ENCODE measurements around the gene CUL3.
"Not testable (repeated sequence)": the region's sequence is repeated elsewhere in the genome, so short reads cannot be mapped to it uniquely, and the experiment has no call there.

The CUL3 gene
- 97.0 to 137 reads per million in 2 donors for total RNA-seq

- peak; percentile 100 for DNase-seq
Observed at GRCh38 chr2:224585211-224586088, at the start of gene CUL3. Gene CUL3, minus strand, starts transcription at chr2:224585363. Its CDS starts 354 bp downstream, at chr2:224585009.

GRCh38 chr2:224630659-224631550, 45.7 kb upstream of the CUL3 start:
- DNase-seq = no peak

GRCh38 chr2:224628416-224628815, 43.3 kb upstream of the CUL3 start:
- no peak for DNase-seq

- DNase-seq = no peak
Observed at GRCh38 chr2:224626735-224627134, 41.6 kb upstream of the CUL3 start.

- no peak for DNase-seq
Observed at GRCh38 chr2:224613543-224614286, 28.6 kb upstream of the CUL3 start.

- DNase-seq = no peak
Observed at GRCh38 chr2:224612578-224612977, 27.4 kb upstream of the CUL3 start.

GRCh38 chr2:224611938-224612337, 26.8 kb upstream of the CUL3 start:
- no peak for DNase-seq

GRCh38 chr2:224608104-224608503, 22.9 kb upstream of the CUL3 start:
- DNase-seq = no peak

- DNase-seq = not testable (repeated sequence)
Observed at GRCh38 chr2:224603746-224604500, 18.8 kb upstream of the CUL3 start.

- DNase-seq = not testable (repeated sequence)
Observed at GRCh38 chr2:224602778-224603375, 17.7 kb upstream of the CUL3 start.

- DNase-seq = no peak
Observed at GRCh38 chr2:224601923-224602322, 16.8 kb upstream of the CUL3 start.

GRCh38 chr2:224598678-224599077, 13.5 kb upstream of the CUL3 start:
- DNase-seq = no peak

- no peak for DNase-seq
Observed at GRCh38 chr2:224596289-224596688, 11.1 kb upstream of the CUL3 start.

GRCh38 chr2:224595518-224595917, 10.4 kb upstream of the CUL3 start:
- DNase-seq = no peak

- DNase-seq = no peak
Observed at GRCh38 chr2:224594840-224595239, 9.7 kb upstream of the CUL3 start.

GRCh38 chr2:224591220-224591619, 6.1 kb upstream of the CUL3 start:
- DNase-seq = no peak

GRCh38 chr2:224586127-224586695, 1.0 kb upstream of the CUL3 start:
- no peak for DNase-seq

- peak; percentile 43 for DNase-seq
Observed at GRCh38 chr2:224584785-224585210, 365 bp downstream of the CUL3 start.

GRCh38 chr2:224584111-224584784, 915 bp downstream of the CUL3 start:
- DNase-seq = peak; percentile 10

GRCh38 chr2:224583033-224583432, 2.1 kb downstream of the CUL3 start:
- not testable (repeated sequence) for DNase-seq

- DNase-seq = no peak
Observed at GRCh38 chr2:224580248-224580647, 4.9 kb downstream of the CUL3 start.
